ENCODE results near the gene ATP9A. TPM values are rescaled to one million over a fixed set of nuclear protein-coding genes. Genes with fewer than 3 reads are reported as not detected.

Gene ATP9A
- polyA plus RNA-seq, 3 donors: 0.04 TPM; not detected in 2

- TF ChIP-seq CTCF (IDR thresholded peaks at IDR 0.05): no peak
- Mint-ChIP-seq H3K4me3 (no peak overlapping the region), H3K4me1 (peaks cover 16% of the 10 kb centered on the region), H3K9me3 (peaks cover 0 to 3% (median 0%) of the 10 kb centered on the region in 7 donors), H3K27me3 (ENCODE audit: low read depth in 3 of 3) (peaks cover 1 to 14% (median 7%) of the 10 kb centered on the region in 3 donors), H3K36me3 (no peaks in the 10 kb centered on the region), H3K27ac (no peak overlapping the region)
- no peak for DNase-seq
- no peaks in the 10 kb centered on the region for H3K27me3 ChIP-seq (ENCODE audit: control insufficient read depth in 2 of 2, insufficient read depth in 2 of 2, low read length in 2 of 2)
- no peak overlapping the region for H2AFZ ChIP-seq (ENCODE audit: insufficient read depth, low read depth, low read length, poor library complexity, severe bottlenecking)
- no peaks in the 10 kb centered on the region for H3K9me3 ChIP-seq (replicated peaks in 1 of 2; ENCODE audit: control insufficient read depth in 1 of 2, insufficient read depth in 1 of 2, low read length in 2 of 2)
- intact Hi-C loops (cut with micrococcal nuclease): no loop called here
- WGBS (ENCODE audit: insufficient coverage): 47% methylated on average over 4 of the region's 8 CpGs
- no peaks in the 10 kb centered on the region for H3K4me1 ChIP-seq (ENCODE audit: control insufficient read depth in 1 of 2, insufficient read depth in 2 of 2, low read length in 2 of 2)
- no peaks in the 10 kb centered on the region for H4K20me1 ChIP-seq (ENCODE audit: insufficient read depth, low read length)
- no peak overlapping the region for H3K9ac ChIP-seq (ENCODE audit: insufficient read depth, low read length, poor library complexity, severe bottlenecking)
- no peak overlapping the region for H3K27ac ChIP-seq (ENCODE audit: low read depth in 1 of 2, low read length in 2 of 2)
- no peak overlapping the region for H3K4me2 ChIP-seq (replicated peaks; ENCODE audit: extremely low read depth, low read length, poor library complexity, severe bottlenecking)
- no peaks in the 10 kb centered on the region for H3K36me3 ChIP-seq (replicated peaks in 1 of 2; ENCODE audit: control insufficient read depth in 1 of 2, insufficient read depth in 2 of 2, low read length in 2 of 2)
- no peak overlapping the region for H3K4me3 ChIP-seq (replicated peaks in 1 of 3; ENCODE audit: low read depth in 2 of 3, low read length in 3 of 3)
- no peaks in the 10 kb centered on the region for H3K79me2 ChIP-seq (ENCODE audit: insufficient read depth, low read length)
Measured at GRCh38 chr20:51697096-51697826, 70.9 kb downstream of the ATP9A start.

- H3K4me2 ChIP-seq (replicated peaks; ENCODE audit: extremely low read depth, low read length, poor library complexity, severe bottlenecking): no peak overlapping the region
- H3K27me3 Mint-ChIP-seq (ENCODE audit: low read depth in 3 of 3): peaks cover 1 to 14% (median 7%) of the 10 kb centered on the region in 3 donors
- TF ChIP-seq CTCF (IDR thresholded peaks at IDR 0.05): no peak
- H3K27me3 ChIP-seq (ENCODE audit: control insufficient read depth in 2 of 2, insufficient read depth in 2 of 2, low read length in 2 of 2): no peaks in the 10 kb centered on the region
- intact Hi-C loops (cut with micrococcal nuclease): no loop called here
- DNase-seq: no peak
- H3K4me3 Mint-ChIP-seq: no peak overlapping the region
- no peak overlapping the region for H3K27ac ChIP-seq (ENCODE audit: low read depth in 1 of 2, low read length in 2 of 2)
- no peaks in the 10 kb centered on the region for H3K4me1 ChIP-seq (ENCODE audit: control insufficient read depth in 1 of 2, insufficient read depth in 2 of 2, low read length in 2 of 2)
- no peak overlapping the region for H3K9ac ChIP-seq (ENCODE audit: insufficient read depth, low read length, poor library complexity, severe bottlenecking)
- WGBS (ENCODE audit: insufficient coverage): no CpG with 5 or more reads among the region's 2 CpGs
- H3K9me3 ChIP-seq (replicated peaks in 1 of 2; ENCODE audit: control insufficient read depth in 1 of 2, insufficient read depth in 1 of 2, low read length in 2 of 2): no peaks in the 10 kb centered on the region
- no peaks in the 10 kb centered on the region for H3K79me2 ChIP-seq (ENCODE audit: insufficient read depth, low read length)
- H3K36me3 ChIP-seq (replicated peaks in 1 of 2; ENCODE audit: control insufficient read depth in 1 of 2, insufficient read depth in 2 of 2, low read length in 2 of 2): no peaks in the 10 kb centered on the region
- H3K27ac Mint-ChIP-seq: no peak overlapping the region
- no peak overlapping the region for H2AFZ ChIP-seq (ENCODE audit: insufficient read depth, low read depth, low read length, poor library complexity, severe bottlenecking)
- H3K4me1 Mint-ChIP-seq: peaks cover 14% of the 10 kb centered on the region
- no peaks in the 10 kb centered on the region for H4K20me1 ChIP-seq (ENCODE audit: insufficient read depth, low read length)
- no peaks in the 10 kb centered on the region for H3K36me3 Mint-ChIP-seq
- H3K9me3 Mint-ChIP-seq: peaks cover 0 to 3% (median 0%) of the 10 kb centered on the region in 7 donors
- H3K4me3 ChIP-seq (replicated peaks in 1 of 3; ENCODE audit: low read depth in 2 of 3, low read length in 3 of 3): no peak overlapping the region
Measured at GRCh38 chr20:51696304-51697071, 71.7 kb downstream of the ATP9A start.
